Nephron (organoid): Measurements from ENCODE around the gene NFKB1.

Experiments used
- H3K27ac Mint-ChIP-seq, 3 experiments: 2 replicates each; pipeline ENCODE4 v1.8.0; 2020; ENCODE audit warnings: mixed read lengths in 3 of 3, mild to moderate bottlenecking in 2 of 3, moderate library complexity in 1 of 3
- H3K27me3 Mint-ChIP-seq: 2 replicates; pipeline ENCODE4 v1.8.0; 2021; ENCODE audit warnings: low read depth, mild to moderate bottlenecking, moderate library complexity, mixed read lengths
- H3K36me3 Mint-ChIP-seq: 2 replicates; pipeline ENCODE4 v1.8.0; 2020; ENCODE audit warnings: low read depth, mixed read lengths
- H3K4me1 Mint-ChIP-seq: 2 replicates; pipeline ENCODE4 v1.8.0; 2020; ENCODE audit warnings: mixed read lengths
- H3K4me3 Mint-ChIP-seq, 3 experiments: 2 replicates each; pipeline ENCODE4 v1.8.0; 2020; ENCODE audit warnings: mild to moderate bottlenecking in 3 of 3, mixed read lengths in 3 of 3, moderate library complexity in 2 of 3
- H3K9me3 Mint-ChIP-seq: 2 replicates; pipeline ENCODE4 v1.8.0; 2020; ENCODE audit warnings: mixed read lengths
- CTCF ChIP-seq, 3 experiments: fragments of 200-600 bp; sonication (generic); IDR thresholded peaks; one replicate each; pipeline ENCODE4 v1.5.0; 2021; ENCODE audit warnings: antibody characterized with exemption in 3 of 3; ENCODE audit not compliant: unreplicated experiment in 3 of 3

NFKB1 gene

GRCh38 chr4:102506523-102506922 is 5.4 kb downstream of the NFKB1 start:
- Mint-ChIP-seq H3K4me3 (no peak overlapping the region), H3K36me3 (peaks cover 3% of the 10 kb centered on the region), H3K9me3 (no peaks in the 10 kb centered on the region), H3K27me3 (no peaks in the 10 kb centered on the region), H3K4me1 (peaks cover 21% of the 10 kb centered on the region), H3K27ac (no peak overlapping the region)
- TF ChIP-seq CTCF (IDR thresholded peaks at IDR 0.05; ENCODE audit: unreplicated experiment in 3 of 3), result no peak

DNA sequence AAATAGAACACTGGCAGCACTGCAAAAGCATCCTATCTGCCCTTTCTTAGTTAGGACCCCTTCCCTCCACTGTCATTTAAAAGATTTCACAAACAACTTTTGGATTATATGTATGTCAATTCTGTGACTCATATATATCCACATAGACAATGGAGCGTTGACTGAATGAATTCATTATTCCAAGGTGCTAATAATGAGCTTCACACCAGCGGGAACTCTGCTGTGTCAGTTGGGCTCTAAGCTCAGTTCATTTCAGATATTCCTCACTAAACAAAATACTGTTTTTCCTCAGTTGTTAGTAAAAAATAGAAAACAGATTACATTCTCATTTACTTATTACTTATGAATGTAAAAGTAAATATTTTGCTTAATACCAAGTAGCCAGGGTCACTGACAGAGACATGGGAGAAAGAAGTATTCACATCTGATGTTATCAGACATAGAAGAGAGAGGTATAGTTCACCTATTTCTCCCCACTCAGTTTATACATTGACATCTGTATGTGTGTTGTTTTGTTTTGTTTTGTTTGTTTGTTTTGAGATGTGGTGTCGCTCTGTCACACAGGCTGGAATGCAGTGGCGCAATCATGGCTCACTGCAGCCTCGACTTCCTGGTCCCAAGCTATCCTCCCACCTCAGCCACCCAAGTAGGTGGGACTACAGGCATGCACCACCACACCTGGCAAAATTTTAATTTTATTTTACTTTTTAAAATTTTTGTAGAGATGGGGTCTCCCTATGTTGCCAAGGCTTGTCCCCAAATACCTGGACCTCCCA is 10.9 kb downstream of the NFKB1 start:
- no peaks in the 10 kb centered on the region for H3K4me1 Mint-ChIP-seq
- no peak for TF ChIP-seq CTCF (IDR thresholded peaks at IDR 0.05; ENCODE audit: unreplicated experiment in 3 of 3)
- H3K36me3 Mint-ChIP-seq, result peaks cover 32% of the 10 kb centered on the region
- H3K9me3 Mint-ChIP-seq, result peaks cover 22% of the 10 kb centered on the region
- no peaks in the 10 kb centered on the region for H3K27me3 Mint-ChIP-seq
- no peak overlapping the region for H3K4me3 Mint-ChIP-seq
- H3K27ac Mint-ChIP-seq, result no peak overlapping the region

- Mint-ChIP-seq H3K4me3 (no peak overlapping the region), H3K36me3 (peaks cover 34% of the 10 kb centered on the region), H3K27ac (no peak overlapping the region), H3K27me3 (no peaks in the 10 kb centered on the region), H3K4me1 (no peaks in the 10 kb centered on the region), H3K9me3 (peaks cover 24% of the 10 kb centered on the region)
- no peak for TF ChIP-seq CTCF (IDR thresholded peaks at IDR 0.05; ENCODE audit: unreplicated experiment in 3 of 3)
These were observed 13.3 kb downstream of the NFKB1 start for GRCh38 chr4:102514298-102514964.

GRCh38 chr4:102517753-102518152 is 16.6 kb downstream of the NFKB1 start:
- Mint-ChIP-seq H3K9me3 (peaks cover 24% of the 10 kb centered on the region), H3K4me3 (no peak overlapping the region), H3K27ac (no peak overlapping the region), H3K4me1 (no peaks in the 10 kb centered on the region), H3K27me3 (no peaks in the 10 kb centered on the region), H3K36me3 (peaks cover 31% of the 10 kb centered on the region)
- no peak for TF ChIP-seq CTCF (IDR thresholded peaks at IDR 0.05; ENCODE audit: unreplicated experiment in 3 of 3)

DNA sequence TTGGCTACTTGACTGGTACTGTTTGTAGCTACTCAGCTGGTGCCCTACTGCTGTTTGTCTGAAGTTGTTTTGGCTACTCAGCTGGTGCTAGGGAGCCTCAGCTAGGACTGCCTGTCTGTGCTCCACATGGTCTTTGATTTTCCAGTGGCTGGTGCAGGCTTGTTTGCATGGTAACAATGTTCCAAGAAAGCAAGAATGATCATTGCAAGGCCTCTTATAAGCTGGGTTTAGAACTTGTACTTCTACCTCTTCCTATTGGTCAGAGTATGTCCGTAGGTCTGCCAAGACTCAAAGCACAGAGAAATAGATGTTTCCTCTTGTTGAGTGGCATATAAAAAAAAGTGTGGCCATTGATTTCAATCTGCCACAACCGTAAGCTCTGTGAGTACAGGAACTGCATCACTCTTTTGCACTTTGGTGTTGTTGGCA is 17.6 kb downstream of the NFKB1 start:
- no peaks in the 10 kb centered on the region for H3K27me3 Mint-ChIP-seq
- H3K4me3 Mint-ChIP-seq, result no peak overlapping the region
- H3K36me3 Mint-ChIP-seq, result peaks cover 28% of the 10 kb centered on the region
- peaks cover 24% of the 10 kb centered on the region for H3K9me3 Mint-ChIP-seq
- no peaks in the 10 kb centered on the region for H3K4me1 Mint-ChIP-seq
- TF ChIP-seq CTCF (IDR thresholded peaks at IDR 0.05; ENCODE audit: unreplicated experiment in 3 of 3), result no peak
- H3K27ac Mint-ChIP-seq, result no peak overlapping the region
